BE2C (cell line): ENCODE measurements around the gene STARD13.

Experiments used
- DNase-seq: peaks from one replicate; pipeline ENCODE4 v3.0.0-alpha.2; 2020
- H3K27me3 ChIP-seq: fragments of 250-450 bp; sonication (Bioruptor Pico); 2 replicates; pipeline ENCODE4 v1.5.1; 2020; ENCODE audit warnings: mild to moderate bottlenecking
- H3K36me3 ChIP-seq: fragments of 250-450 bp; sonication (Bioruptor Pico); 2 replicates; pipeline ENCODE4 v1.5.1; 2020; ENCODE audit warnings: mild to moderate bottlenecking
- H3K4me1 ChIP-seq: fragments of 250-450 bp; sonication (Bioruptor Pico); 2 replicates; pipeline ENCODE4 v1.5.1; 2020
- H3K4me3 ChIP-seq: 2 replicates; pipeline ENCODE4 v1.5.1; 2011; ENCODE audit warnings: low read depth, low read length
- H3K9me3 ChIP-seq: fragments of 250-450 bp; sonication (Bioruptor Pico); 2 replicates; pipeline ENCODE4 v1.5.1; 2020
- TF ChIP-seq, protein P1 (sequence below): IDR thresholded peaks from 2 replicates; pipeline ENCODE4 v1.5.1; 2012; ENCODE audit warnings: mild to moderate bottlenecking, low read depth, low read length

The STARD13 gene

GRCh38 chr13:33134213-33134612, 151.3 kb downstream of the STARD13 start:
- H3K4me1 ChIP-seq = no peaks in the 10 kb centered on the region
- no peaks in the 10 kb centered on the region for H3K36me3 ChIP-seq
- H3K9me3 ChIP-seq = no peaks in the 10 kb centered on the region
- TF ChIP-seq, protein P1, sequence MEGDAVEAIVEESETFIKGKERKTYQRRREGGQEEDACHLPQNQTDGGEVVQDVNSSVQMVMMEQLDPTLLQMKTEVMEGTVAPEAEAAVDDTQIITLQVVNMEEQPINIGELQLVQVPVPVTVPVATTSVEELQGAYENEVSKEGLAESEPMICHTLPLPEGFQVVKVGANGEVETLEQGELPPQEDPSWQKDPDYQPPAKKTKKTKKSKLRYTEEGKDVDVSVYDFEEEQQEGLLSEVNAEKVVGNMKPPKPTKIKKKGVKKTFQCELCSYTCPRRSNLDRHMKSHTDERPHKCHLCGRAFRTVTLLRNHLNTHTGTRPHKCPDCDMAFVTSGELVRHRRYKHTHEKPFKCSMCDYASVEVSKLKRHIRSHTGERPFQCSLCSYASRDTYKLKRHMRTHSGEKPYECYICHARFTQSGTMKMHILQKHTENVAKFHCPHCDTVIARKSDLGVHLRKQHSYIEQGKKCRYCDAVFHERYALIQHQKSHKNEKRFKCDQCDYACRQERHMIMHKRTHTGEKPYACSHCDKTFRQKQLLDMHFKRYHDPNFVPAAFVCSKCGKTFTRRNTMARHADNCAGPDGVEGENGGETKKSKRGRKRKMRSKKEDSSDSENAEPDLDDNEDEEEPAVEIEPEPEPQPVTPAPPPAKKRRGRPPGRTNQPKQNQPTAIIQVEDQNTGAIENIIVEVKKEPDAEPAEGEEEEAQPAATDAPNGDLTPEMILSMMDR = no peak
- H3K27me3 ChIP-seq = no peaks in the 10 kb centered on the region
- no peak overlapping the region for H3K4me3 ChIP-seq
- no peak for DNase-seq

GRCh38 chr13:33132644-33133440, 152.7 kb downstream of the STARD13 start:
- Histone ChIP-seq H3K27me3 (no peaks in the 10 kb centered on the region), H3K4me1 (no peaks in the 10 kb centered on the region), H3K4me3 (no peak overlapping the region), H3K36me3 (no peaks in the 10 kb centered on the region), H3K9me3 (no peaks in the 10 kb centered on the region)
- TF ChIP-seq, protein P1 = no peak
- DNase-seq = no peak

GRCh38 chr13:33129886-33130285, 155.7 kb downstream of the STARD13 start:
- TF ChIP-seq, protein P1 = no peak
- no peaks in the 10 kb centered on the region for H3K27me3 ChIP-seq
- peaks cover 7% of the 10 kb centered on the region; the same call in 1 of the 2 replicates for H3K4me1 ChIP-seq
- no peak overlapping the region for H3K4me3 ChIP-seq
- no peaks in the 10 kb centered on the region for H3K36me3 ChIP-seq
- no peaks in the 10 kb centered on the region for H3K9me3 ChIP-seq
- no peak for DNase-seq

DNA sequence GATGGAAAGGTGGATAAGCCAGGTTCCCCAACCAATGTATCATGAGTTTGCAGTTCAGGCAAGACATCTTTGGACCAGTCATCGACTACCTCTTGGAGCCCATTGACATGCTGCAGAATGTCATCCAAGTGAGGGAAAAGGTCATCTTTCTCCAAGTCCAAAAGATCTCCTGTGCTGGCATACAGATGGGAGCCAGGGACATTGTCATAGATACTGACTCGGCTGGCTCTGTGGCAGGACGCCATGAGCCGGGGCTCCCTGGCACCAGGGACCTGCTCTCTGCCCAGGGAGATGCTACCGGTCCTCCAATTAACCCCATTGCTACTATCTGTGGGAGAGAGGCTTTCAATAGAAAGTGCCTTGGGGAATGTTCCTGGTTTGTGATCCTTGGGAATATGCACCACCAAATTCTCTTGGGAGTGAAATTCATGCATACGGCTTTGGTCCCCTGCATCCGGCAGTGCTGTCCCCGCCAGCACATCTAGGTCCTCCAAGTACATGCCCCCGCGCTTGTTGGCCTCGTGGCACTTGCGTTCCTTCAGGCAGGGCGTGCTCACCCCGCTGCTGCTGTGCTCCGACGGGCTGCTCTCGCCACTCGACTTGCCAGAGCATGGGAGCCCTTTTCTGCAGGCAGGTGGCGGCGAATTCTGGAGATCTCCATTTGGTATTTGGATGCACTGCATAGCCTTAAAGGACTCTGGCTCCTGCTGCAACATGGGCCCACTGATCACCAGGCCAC, 156.3 kb downstream of the STARD13 start:
- no peaks in the 10 kb centered on the region for H3K36me3 ChIP-seq
- no peaks in the 10 kb centered on the region for H3K27me3 ChIP-seq
- no peak for DNase-seq
- H3K4me3 ChIP-seq = no peak overlapping the region
- no peaks in the 10 kb centered on the region for H3K9me3 ChIP-seq
- TF ChIP-seq, protein P1 = no peak
- peaks cover 9% of the 10 kb centered on the region; the same call in 1 of the 2 replicates for H3K4me1 ChIP-seq

DNA sequence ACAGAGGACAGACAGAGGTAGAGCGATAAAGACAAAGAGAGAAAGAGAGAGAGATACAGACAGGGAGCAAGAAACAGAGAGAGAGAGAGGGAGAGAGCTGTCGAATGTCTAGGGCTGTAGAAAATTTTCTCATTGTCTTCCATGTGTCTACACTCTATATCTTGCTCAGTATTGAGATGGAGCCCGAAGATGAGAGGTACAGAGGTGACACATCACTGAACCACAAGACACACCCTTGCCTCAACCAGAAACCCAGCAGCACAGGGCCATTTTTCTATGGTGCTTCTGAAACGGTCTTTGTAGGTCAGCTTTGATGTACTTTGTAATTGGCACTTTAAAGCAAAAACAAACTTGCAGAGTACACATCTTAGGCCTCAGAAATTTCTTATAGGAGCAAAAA, 157.4 kb downstream of the STARD13 start:
- Histone ChIP-seq H3K27me3 (no peaks in the 10 kb centered on the region), H3K9me3 (no peaks in the 10 kb centered on the region), H3K4me1 (peaks cover 14% of the 10 kb centered on the region), H3K36me3 (no peaks in the 10 kb centered on the region), H3K4me3 (no peak overlapping the region)
- TF ChIP-seq, protein P1 = no peak
- no peak for DNase-seq

GRCh38 chr13:33127009-33127551, 158.5 kb downstream of the STARD13 start:
- peaks cover 3% of the 10 kb centered on the region; the same call in 1 of the 2 replicates for H3K36me3 ChIP-seq
- DNase-seq = no peak
- TF ChIP-seq, protein P1 = no peak
- no peaks in the 10 kb centered on the region for H3K9me3 ChIP-seq
- H3K27me3 ChIP-seq = no peaks in the 10 kb centered on the region
- H3K4me1 ChIP-seq = peaks cover 14% of the 10 kb centered on the region
- no peak overlapping the region for H3K4me3 ChIP-seq
